Thymus (tissue), 11 donors: ENCODE results near the gene OXCT2. TPM values are rescaled to one million over a fixed set of nuclear protein-coding genes. Genes with fewer than 3 reads are reported as not detected.
"Not testable (repeated sequence)": the region's sequence is repeated elsewhere in the genome, so short reads cannot be mapped to it uniquely, and the experiment has no call there.

Experiments used
- DNase-seq, 9 donors: peaks; one replicate each; pipeline ENCODE4 v3.0.0-alpha.2; 2013; ENCODE audit warnings: low spot score in 9 of 9, low read depth in 6 of 9, missing footprints in 1 of 9
- H3K27ac ChIP-seq, 2 donors: one replicate each; pipeline ENCODE4 v1.5.1; 2013; ENCODE audit warnings: control low read depth in 1 of 2, low read depth in 1 of 2, low read length in 1 of 2, mild to moderate bottlenecking in 1 of 2, moderate library complexity in 1 of 2
- H3K27me3 ChIP-seq, 2 donors: one replicate each; pipeline ENCODE4 v1.5.1; 2013; ENCODE audit warnings: low read length in 1 of 2; ENCODE audit not compliant: control insufficient read depth in 2 of 2, insufficient read depth in 1 of 2
- H3K36me3 ChIP-seq, 2 donors: one replicate each; pipeline ENCODE4 v1.5.1; 2013; ENCODE audit warnings: low read length in 1 of 2, mild to moderate bottlenecking in 1 of 2, moderate library complexity in 1 of 2; ENCODE audit not compliant: control insufficient read depth in 2 of 2, insufficient read depth in 2 of 2
- H3K4me1 ChIP-seq, 2 donors: one replicate each; pipeline ENCODE4 v1.5.1; 2013; ENCODE audit warnings: low read length in 2 of 2; ENCODE audit not compliant: control insufficient read depth in 2 of 2, insufficient read depth in 2 of 2
- H3K4me3 ChIP-seq, 2 donors: one replicate each; pipeline ENCODE4 v1.5.1; 2013; ENCODE audit warnings: low read length in 2 of 2, control low read depth in 1 of 2, mild to moderate bottlenecking in 1 of 2
- H3K9me3 ChIP-seq, 2 donors: one replicate each; pipeline ENCODE4 v1.5.1; 2013; ENCODE audit warnings: low read length in 1 of 2, mild to moderate bottlenecking in 1 of 2; ENCODE audit not compliant: control insufficient read depth in 2 of 2, insufficient read depth in 1 of 2
- WGBS: extraction: QIAGEN DNeasy Blood & Tissue Kit; methylation state at CpG from one replicate; pipeline ENCODE4 v1.1.7; 2013; 5-methylcytosine and 5-hydroxymethylcytosine counted together
- polyA plus RNA-seq: library from polyadenylated mRNA; stranded (reverse); fragments of 200-250 nt; gene quantifications from one replicate; pipeline ENCODE4 v1.2.3, GENCODE V29; 2013
- total RNA-seq: library from RNA; stranded (reverse); fragments of 120-200 nt; gene quantifications from one replicate; pipeline ENCODE4 v1.2.4, GENCODE V29; 2013
- donor health status: healthy.

OXCT2 gene
- total and polyA plus RNA-seq, 2 donors: 1.6 to 2.6 TPM

DNA sequence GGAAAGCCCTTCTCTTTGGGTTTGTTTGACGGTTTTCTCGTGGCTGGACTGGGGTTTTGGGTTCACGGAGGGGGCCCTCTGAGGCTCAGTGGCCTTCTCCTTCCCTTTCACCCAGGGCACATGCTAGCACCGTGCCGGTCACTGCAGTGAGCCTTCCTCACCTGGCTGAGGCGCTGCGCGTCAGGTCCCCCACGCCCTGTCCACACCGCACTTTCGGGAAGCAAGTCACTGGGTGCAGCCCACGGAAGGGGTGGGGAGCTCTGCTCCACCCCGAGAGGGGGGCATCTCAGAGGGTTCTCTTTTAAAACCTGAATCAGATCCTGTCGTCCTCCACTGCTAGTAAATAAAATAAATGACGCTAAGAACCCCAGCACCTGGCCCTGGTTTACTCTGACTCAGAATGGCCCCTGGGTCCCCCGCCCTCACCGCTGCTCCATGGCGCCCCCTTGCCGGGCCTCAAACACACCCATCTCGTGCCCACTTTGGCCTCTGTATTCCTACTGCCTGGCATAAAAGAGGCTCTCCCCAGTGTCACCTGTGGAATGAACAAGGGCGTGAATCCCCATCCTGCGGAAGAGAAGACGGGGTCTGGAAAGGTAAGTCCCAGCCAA lies 2.3 kb upstream of the OXCT2 start:
- not testable (repeated sequence) for H3K27ac ChIP-seq, H3K9me3 ChIP-seq, DNase-seq, H3K4me3 ChIP-seq, H3K36me3 ChIP-seq, H3K4me1 ChIP-seq
- H3K27me3 ChIP-seq: peaks cover 0 to 17% of the 10 kb centered on the region in 2 donors
- no CpG with 5 or more reads among the region's 23 CpGs for WGBS

GRCh38 chr1:39770100-39771021 lies 787 bp downstream of the OXCT2 start:
- not testable (repeated sequence) for H3K27ac ChIP-seq, H3K4me1 ChIP-seq, DNase-seq, H3K36me3 ChIP-seq, H3K9me3 ChIP-seq, H3K4me3 ChIP-seq
- peaks cover 0 to 11% of the 10 kb centered on the region in 2 donors for H3K27me3 ChIP-seq
- WGBS: 16% methylated on average over 24 of the region's 71 CpGs

DNA sequence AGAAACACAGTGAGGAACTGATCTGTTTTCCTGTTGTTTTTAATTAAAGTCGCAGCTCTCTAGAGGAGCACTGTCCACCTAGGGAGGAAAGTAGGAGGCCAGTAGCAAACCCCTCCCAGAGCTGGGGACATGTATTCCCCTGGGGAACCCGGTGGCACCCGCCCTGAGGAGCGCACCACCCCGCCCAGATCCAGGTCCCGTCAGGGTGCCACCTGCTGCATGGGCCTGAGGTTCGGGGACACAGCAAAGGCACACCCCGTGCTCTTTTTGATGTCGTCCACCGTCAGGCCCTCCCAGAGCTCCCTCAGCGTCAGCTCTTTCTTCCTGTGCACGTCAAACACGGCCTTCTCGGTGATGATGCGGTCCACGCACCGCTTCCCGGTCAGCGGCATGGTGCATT lies 1.6 kb downstream of the OXCT2 start:
- H3K4me3 ChIP-seq, DNase-seq, H3K36me3 ChIP-seq, H3K9me3 ChIP-seq, H3K4me1 ChIP-seq, H3K27ac ChIP-seq, H3K27me3 ChIP-seq: not testable (repeated sequence)
- 90% methylated on average over 18 of the region's 19 CpGs for WGBS

DNA sequence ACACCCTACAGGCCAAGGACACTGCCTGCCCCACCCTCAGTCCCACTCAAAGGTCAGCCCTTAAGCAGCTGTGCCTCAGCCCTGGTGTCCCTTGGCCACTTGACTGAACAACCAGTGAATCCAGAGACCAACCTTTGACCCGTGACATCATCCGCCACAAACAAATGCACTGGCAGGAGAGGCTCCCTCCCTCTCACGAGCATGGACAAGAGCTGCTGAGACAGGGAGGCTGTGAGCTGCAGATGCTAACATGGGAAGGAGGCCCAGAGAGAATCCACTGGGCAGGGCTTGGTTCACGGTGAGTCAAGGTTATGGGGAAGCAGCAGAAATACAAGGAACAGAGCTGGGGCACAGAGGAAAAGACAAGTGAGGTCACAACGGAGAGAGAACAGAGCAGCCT lies 4.7 kb downstream of the OXCT2 start:
- not testable (repeated sequence) for H3K4me3 ChIP-seq, H3K27ac ChIP-seq, H3K4me1 ChIP-seq, DNase-seq, H3K27me3 ChIP-seq, H3K36me3 ChIP-seq, H3K9me3 ChIP-seq
- WGBS: 98% methylated on average over 1 of the region's 5 CpGs

GRCh38 chr1:39764512-39764911 lies 6.6 kb downstream of the OXCT2 start:
- not testable (repeated sequence) for H3K4me3 ChIP-seq, DNase-seq, H3K27me3 ChIP-seq, H3K9me3 ChIP-seq, H3K4me1 ChIP-seq, H3K27ac ChIP-seq
- 93% methylated on average over 11 of the region's 19 CpGs for WGBS
- H3K36me3 ChIP-seq: peaks cover 0 to 13% of the 10 kb centered on the region in 2 donors

- H3K36me3 ChIP-seq: peaks cover 3 to 16% of the 10 kb centered on the region in 2 donors
- WGBS: 88% methylated on average over 15 of the region's 18 CpGs
- DNase-seq, H3K27me3 ChIP-seq, H3K27ac ChIP-seq, H3K4me3 ChIP-seq, H3K4me1 ChIP-seq, H3K9me3 ChIP-seq: not testable (repeated sequence)
Measured at GRCh38 chr1:39763619-39764374, 7.4 kb downstream of the OXCT2 start.

DNA sequence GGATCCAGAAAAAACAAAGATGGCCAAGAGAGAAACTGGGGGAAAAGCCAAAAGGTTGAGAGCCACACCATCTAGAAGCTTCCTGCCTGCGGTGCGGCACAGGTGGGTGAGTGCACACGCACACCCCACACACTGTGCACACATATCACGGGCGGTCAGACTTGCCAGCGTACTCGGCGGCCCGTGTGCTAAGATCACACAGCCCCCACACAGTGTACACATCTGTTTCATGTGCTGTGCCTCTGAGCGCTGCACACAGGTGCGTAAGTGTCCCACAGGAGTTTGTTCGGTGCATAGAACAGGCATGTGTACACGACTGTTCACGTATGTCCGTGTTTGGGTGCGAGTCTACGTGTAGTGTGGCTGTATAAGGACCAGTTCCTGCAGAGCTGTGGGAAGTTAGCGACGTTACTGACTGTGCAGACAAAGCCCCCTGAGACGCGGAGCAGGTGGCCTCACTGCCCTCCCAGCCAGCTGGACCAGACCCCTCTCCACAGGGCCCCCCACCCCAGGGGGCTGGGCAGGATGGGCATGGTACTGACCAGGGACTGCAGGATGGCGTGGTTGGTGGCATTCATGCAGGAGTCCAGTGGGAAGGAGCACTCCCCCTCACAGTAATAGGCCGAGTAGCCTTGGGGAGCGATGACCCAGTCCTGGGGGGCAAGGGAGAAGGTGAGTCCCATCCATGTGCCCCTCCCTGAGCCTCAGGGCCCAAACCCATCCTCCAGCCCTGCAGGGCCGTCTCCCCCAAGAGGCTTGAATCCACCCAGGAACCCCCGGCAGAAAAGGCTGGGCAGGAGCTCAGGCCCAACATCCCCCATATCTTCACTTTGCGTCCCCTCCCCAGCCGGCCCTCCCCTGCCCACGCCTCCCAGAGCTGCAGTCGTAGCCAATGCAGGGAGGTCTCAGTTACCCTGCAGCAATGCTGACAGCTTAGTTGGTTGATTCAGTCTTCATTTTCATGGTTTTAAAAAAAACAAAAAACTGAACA lies 8.3 kb downstream of the OXCT2 start:
- Histone ChIP-seq H3K4me3 (no peak overlapping the region), H3K36me3 (peaks cover 3 to 19% of the 10 kb centered on the region in 2 donors), H3K27me3 (no peaks in the 10 kb centered on the region), H3K9me3 (no peaks in the 10 kb centered on the region), H3K4me1 (no peaks in the 10 kb centered on the region), H3K27ac (no peak overlapping the region)
- 94% methylated on average over 30 of the region's 30 CpGs for WGBS
- no peak for DNase-seq

DNA sequence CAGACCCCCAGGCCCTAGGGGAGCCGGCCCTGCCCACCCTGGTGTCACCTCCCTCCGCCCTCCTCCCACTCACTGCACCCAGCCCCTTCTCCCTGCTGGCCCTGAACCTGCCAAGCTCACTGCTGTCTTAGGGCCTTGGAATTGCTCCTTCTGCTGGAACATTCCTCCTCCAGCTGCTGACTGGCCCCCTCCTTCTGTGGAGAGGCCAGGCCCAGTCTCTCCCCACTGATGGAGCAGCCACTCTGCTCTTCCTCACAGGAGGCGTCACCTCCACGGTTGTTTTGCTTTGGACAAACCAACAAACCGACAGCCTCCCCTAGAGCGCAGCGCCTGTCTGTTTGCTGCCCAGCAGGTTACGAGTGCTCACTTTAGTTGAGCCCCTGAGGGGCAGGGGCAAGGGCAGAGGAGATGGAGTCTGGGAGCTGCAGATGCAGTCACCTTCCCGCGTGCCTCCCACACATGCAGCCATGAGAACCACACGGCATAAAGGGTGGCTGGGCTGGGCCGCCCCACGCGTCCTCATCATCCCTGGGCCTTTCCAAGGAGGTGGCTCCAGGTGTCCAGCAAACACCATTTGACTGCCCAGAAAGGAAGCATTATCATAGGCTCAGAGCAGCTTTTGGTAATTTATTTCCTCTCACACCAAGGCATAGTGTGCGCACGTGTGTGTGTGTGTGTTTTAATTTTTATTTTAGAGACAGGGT lies 9.4 kb downstream of the OXCT2 start:
- WGBS: 93% methylated on average over 16 of the region's 16 CpGs
- Histone ChIP-seq H3K9me3 (no peaks in the 10 kb centered on the region), H3K27me3 (no peaks in the 10 kb centered on the region), H3K4me3 (no peak overlapping the region), H3K4me1 (no peaks in the 10 kb centered on the region), H3K27ac (no peak overlapping the region), H3K36me3 (peaks cover 6 to 25% of the 10 kb centered on the region in 2 donors)
- DNase-seq: no peak
